Activated T-helper 17 cell treated with anti-CD3 and anti-CD28 coated beads, Interleukin-2, amount 50 U/mL, for 72 hours (primary cell): Measurements from ENCODE around the gene DNMBP. TPM values are rescaled to one million over a fixed set of nuclear protein-coding genes. Genes with fewer than 3 reads are reported as not detected.
A peak's percentile ranks its signal among the peaks of the same experiment; 100 is the strongest.
"Not testable (repeated sequence)": the region's sequence is repeated elsewhere in the genome, so short reads cannot be mapped to it uniquely, and the experiment has no call there.

Experiments
- ATAC-seq: fragments of 150-1000 bp; cut with Tn5 transposase; replicated peaks from 2 replicates; pipeline ENCODE4 v1.10.0; 2021; ENCODE audit warnings: mild to moderate bottlenecking, moderate library complexity
- H3K27ac Mint-ChIP-seq: one replicate; pipeline ENCODE4 v1.8.0; 2022; ENCODE audit warnings: mixed read lengths
- H3K27me3 Mint-ChIP-seq: one replicate; pipeline ENCODE4 v1.8.0; 2022; ENCODE audit warnings: mixed read lengths
- H3K36me3 Mint-ChIP-seq: one replicate; pipeline ENCODE4 v1.8.0; 2022; ENCODE audit warnings: low read depth, mild to moderate bottlenecking, mixed read lengths
- H3K4me1 Mint-ChIP-seq: one replicate; pipeline ENCODE4 v1.8.0; 2022; ENCODE audit warnings: mixed read lengths
- H3K4me3 Mint-ChIP-seq: one replicate; pipeline ENCODE4 v1.8.0; 2022; ENCODE audit warnings: mild to moderate bottlenecking, mixed read lengths
- H3K9me3 Mint-ChIP-seq: one replicate; pipeline ENCODE4 v1.8.0; 2022; ENCODE audit warnings: mixed read lengths
- total RNA-seq, 2 donors: library from RNA; stranded (reverse); gene quantifications; one replicate each; pipeline ENCODE4 v1.2.3, GENCODE V29; 2022

The DNMBP gene
- total RNA-seq, 2 donors from 2014 or later: 3.0 TPM

GRCh38 chr10:100027416-100027815 lies 17.7 kb upstream of the DNMBP start:
- Mint-ChIP-seq H3K27ac (no peak overlapping the region), H3K9me3 (no peaks in the 10 kb centered on the region), H3K27me3 (peaks cover 4% of the 10 kb centered on the region), H3K36me3 (no peaks in the 10 kb centered on the region), H3K4me1 (no peaks in the 10 kb centered on the region), H3K4me3 (no peak overlapping the region)
- no peak for ATAC-seq

DNA sequence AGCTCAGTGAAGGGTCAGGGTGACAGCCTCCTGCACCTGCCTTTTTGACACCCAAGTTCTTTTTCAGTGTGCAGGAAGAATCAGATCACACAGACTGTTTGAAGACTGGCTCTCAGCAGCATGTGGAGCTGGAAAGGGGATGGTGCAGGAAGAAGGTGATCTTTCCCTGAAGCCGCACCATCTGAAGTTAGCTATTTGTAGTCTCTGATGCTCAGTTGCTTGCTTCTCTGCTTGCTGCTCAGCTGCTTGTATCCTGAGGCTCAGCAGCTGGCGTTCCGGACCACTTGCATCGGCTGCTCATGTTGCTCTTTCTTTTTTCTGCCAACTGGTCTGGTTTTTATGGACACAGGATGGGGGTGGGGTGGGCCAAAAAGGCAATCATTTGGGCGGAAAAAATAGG lies 15.8 kb upstream of the DNMBP start:
- H3K9me3 Mint-ChIP-seq: no peaks in the 10 kb centered on the region
- no peak overlapping the region for H3K27ac Mint-ChIP-seq
- no peak overlapping the region for H3K4me3 Mint-ChIP-seq
- peaks cover 1% of the 10 kb centered on the region for H3K4me1 Mint-ChIP-seq
- no peak for ATAC-seq
- peaks cover 4% of the 10 kb centered on the region for H3K27me3 Mint-ChIP-seq
- H3K36me3 Mint-ChIP-seq: no peaks in the 10 kb centered on the region

GRCh38 chr10:100024748-100025147 lies 15.0 kb upstream of the DNMBP start:
- H3K4me1 Mint-ChIP-seq: peaks cover 10% of the 10 kb centered on the region
- H3K4me3 Mint-ChIP-seq: no peak overlapping the region
- H3K36me3 Mint-ChIP-seq: no peaks in the 10 kb centered on the region
- no peak overlapping the region for H3K27ac Mint-ChIP-seq
- peaks cover 4% of the 10 kb centered on the region for H3K27me3 Mint-ChIP-seq
- H3K9me3 Mint-ChIP-seq: no peaks in the 10 kb centered on the region
- no peak for ATAC-seq

DNA sequence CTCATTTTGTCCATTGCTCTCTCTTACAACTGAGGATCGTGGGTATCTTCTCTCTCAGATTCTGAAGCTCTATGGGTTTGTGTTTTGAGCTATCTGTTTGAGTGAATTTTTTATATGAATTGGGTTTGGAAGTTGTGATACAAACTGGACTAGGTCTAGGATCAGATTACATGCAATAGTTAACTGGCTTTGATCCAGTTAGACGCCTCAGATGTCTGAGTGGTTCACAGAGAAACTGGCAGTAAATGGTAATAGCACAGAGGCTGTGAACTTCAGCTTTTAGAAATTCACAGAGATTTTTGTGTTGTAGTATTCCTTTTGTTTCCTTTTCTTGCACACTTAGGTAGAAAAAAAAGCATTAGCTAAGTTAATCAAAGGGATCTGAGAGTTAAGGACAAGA lies 12.7 kb upstream of the DNMBP start:
- Mint-ChIP-seq H3K9me3 (no peaks in the 10 kb centered on the region), H3K4me3 (no peak overlapping the region), H3K4me1 (peaks cover 10% of the 10 kb centered on the region), H3K27me3 (peaks cover 4% of the 10 kb centered on the region), H3K36me3 (no peaks in the 10 kb centered on the region), H3K27ac (no peak overlapping the region)
- ATAC-seq: no peak

DNA sequence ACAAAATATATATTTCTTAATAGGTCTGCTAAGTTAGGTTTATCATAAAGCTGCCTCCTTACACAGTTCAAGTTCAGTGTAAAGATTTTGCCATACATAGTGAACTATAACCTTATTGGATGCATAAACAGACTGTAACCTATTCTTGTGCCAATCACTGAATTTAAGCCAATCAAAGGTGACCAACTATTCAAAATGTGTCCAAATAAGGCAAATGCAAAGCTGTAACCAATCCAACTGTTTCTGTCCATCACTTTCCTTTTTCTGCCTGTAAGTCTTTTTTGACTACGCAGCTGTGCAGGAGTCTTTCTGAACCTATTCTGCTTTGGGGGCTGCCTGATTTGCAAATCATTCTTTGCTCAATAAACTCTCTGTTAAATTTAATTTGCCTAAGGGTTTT lies 11.6 kb upstream of the DNMBP start:
- Mint-ChIP-seq H3K27ac (no peak overlapping the region), H3K36me3 (no peaks in the 10 kb centered on the region), H3K4me3 (no peak overlapping the region), H3K4me1 (peaks cover 10% of the 10 kb centered on the region), H3K9me3 (no peaks in the 10 kb centered on the region), H3K27me3 (peaks cover under 1% of the 10 kb centered on the region)
- no peak for ATAC-seq

DNA sequence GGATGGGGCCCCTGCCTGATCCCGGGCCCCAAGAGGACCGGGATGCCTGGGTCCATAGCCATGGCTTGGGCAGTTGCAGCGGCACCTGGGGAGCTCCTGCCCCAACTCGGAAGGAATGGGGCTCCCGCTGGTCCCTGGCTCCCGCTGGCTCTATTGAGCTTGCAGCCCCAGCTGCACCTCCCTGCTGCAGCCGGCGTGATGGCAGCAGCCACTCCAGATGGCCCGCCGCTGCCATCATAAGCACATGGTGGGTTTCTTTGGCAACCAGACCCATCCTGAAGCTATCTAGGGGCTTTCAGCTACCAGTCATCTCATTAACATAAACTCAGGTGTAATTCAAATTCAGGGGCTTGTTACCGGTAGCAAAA lies 11.1 kb upstream of the DNMBP start:
- ATAC-seq: no peak

GRCh38 chr10:100020142-100020885 lies 10.6 kb upstream of the DNMBP start:
- peak; percentile 88 for ATAC-seq
- no peaks in the 10 kb centered on the region for H3K36me3 Mint-ChIP-seq
- H3K4me1 Mint-ChIP-seq: peaks cover 10% of the 10 kb centered on the region
- H3K27ac Mint-ChIP-seq: no peak overlapping the region
- H3K27me3 Mint-ChIP-seq: peaks cover 3% of the 10 kb centered on the region
- no peak overlapping the region for H3K4me3 Mint-ChIP-seq
- no peaks in the 10 kb centered on the region for H3K9me3 Mint-ChIP-seq

More for the DNA sequence above, 11.1 kb upstream of the DNMBP start:
- no peak overlapping the region for H3K4me3 Mint-ChIP-seq
- H3K4me1 Mint-ChIP-seq: peaks cover 10% of the 10 kb centered on the region
- no peaks in the 10 kb centered on the region for H3K27me3 Mint-ChIP-seq
- no peaks in the 10 kb centered on the region for H3K36me3 Mint-ChIP-seq
- H3K27ac Mint-ChIP-seq: no peak overlapping the region
- no peaks in the 10 kb centered on the region for H3K9me3 Mint-ChIP-seq

GRCh38 chr10:100019787-100020141 lies 10.0 kb upstream of the DNMBP start:
- ATAC-seq: no peak
- H3K27me3 Mint-ChIP-seq: peaks cover 3% of the 10 kb centered on the region
- H3K36me3 Mint-ChIP-seq: no peaks in the 10 kb centered on the region
- no peaks in the 10 kb centered on the region for H3K9me3 Mint-ChIP-seq
- no peak overlapping the region for H3K27ac Mint-ChIP-seq
- no peak overlapping the region for H3K4me3 Mint-ChIP-seq
- peaks cover 10% of the 10 kb centered on the region for H3K4me1 Mint-ChIP-seq

DNA sequence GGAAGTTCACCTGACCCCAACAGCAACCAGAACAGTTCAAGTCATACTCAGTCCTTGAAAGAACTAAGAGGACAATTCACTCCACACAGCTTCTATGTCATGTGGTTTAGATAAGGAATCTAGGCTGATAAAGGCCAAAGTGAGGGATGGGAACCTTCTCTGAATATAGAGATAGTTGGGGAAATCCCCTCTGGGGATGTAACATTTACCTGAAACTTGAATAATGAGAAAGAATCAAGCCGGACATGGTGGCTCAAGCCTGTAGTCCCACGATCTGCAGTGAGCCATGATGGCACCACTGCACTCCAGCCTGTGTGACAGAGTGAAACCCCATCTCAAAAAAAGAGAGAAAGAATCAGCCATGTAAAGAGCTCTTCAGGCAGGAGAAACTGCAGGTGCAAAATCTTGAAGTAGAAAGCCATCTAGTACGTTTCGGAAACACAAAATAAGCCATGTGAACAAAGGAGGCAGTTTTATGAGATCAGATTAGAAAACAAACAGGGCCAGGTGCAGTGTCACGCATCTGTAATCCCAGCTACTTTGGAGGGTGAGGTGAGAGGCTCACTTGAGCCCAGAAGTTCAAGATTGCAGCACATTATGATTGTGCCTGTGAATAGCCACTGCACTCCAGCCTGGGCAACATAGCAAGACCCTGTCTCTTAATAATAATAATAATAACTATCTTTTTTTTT lies 4.5 kb upstream of the DNMBP start:
- Mint-ChIP-seq H3K4me1 (peaks cover 15% of the 10 kb centered on the region), H3K27ac (no peak overlapping the region), H3K27me3 (peaks cover 3% of the 10 kb centered on the region), H3K4me3 (no peak overlapping the region), H3K9me3 (no peaks in the 10 kb centered on the region), H3K36me3 (no peaks in the 10 kb centered on the region)
- no peak for ATAC-seq

DNA sequence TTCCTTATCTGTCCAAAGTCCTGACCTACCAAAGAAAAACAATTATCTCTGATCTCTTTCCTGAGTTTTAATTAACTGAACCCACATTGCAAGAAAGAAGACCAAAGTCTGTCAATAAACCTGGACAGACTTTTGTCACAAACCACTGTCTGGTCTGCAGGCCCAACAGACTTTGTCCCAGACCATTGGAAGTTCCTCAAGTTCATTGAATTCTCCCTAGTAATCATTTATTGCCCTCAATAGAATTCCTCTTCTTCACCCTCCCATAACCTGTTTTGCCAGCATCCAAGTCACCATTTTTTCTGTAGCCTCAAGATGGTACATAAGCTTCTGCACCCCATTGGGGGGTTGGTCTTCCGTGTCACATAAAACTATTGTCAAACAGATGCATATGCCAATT lies 3.9 kb upstream of the DNMBP start:
- ATAC-seq: no peak
- H3K9me3 Mint-ChIP-seq: no peaks in the 10 kb centered on the region
- H3K27me3 Mint-ChIP-seq: peaks cover 3% of the 10 kb centered on the region
- H3K27ac Mint-ChIP-seq: no peak overlapping the region
- H3K4me3 Mint-ChIP-seq: no peak overlapping the region
- no peaks in the 10 kb centered on the region for H3K36me3 Mint-ChIP-seq
- peaks cover 15% of the 10 kb centered on the region for H3K4me1 Mint-ChIP-seq

GRCh38 chr10:100011906-100012305 lies 2.2 kb upstream of the DNMBP start:
- not testable (repeated sequence) for H3K4me3 Mint-ChIP-seq, H3K9me3 Mint-ChIP-seq, ATAC-seq, H3K27ac Mint-ChIP-seq, H3K27me3 Mint-ChIP-seq, H3K36me3 Mint-ChIP-seq
- H3K4me1 Mint-ChIP-seq: peaks cover 20% of the 10 kb centered on the region

GRCh38 chr10:100009283-100009792 lies 409 bp downstream of the DNMBP start:
- Mint-ChIP-seq H3K4me1 (peaks cover 36% of the 10 kb centered on the region), H3K36me3 (no peaks in the 10 kb centered on the region), H3K9me3 (no peaks in the 10 kb centered on the region), H3K4me3 (peak overlapping the region; percentile 84), H3K27me3 (no peaks in the 10 kb centered on the region), H3K27ac (no peak overlapping the region)
- ATAC-seq: peak; percentile 73

GRCh38 chr10:100008708-100009282 lies 952 bp downstream of the DNMBP start:
- no peaks in the 10 kb centered on the region for H3K9me3 Mint-ChIP-seq
- ATAC-seq: no peak
- H3K27ac Mint-ChIP-seq: no peak overlapping the region
- H3K27me3 Mint-ChIP-seq: no peaks in the 10 kb centered on the region
- H3K4me1 Mint-ChIP-seq: peaks cover 31% of the 10 kb centered on the region
- peak overlapping the region; percentile 84 for H3K4me3 Mint-ChIP-seq
- no peaks in the 10 kb centered on the region for H3K36me3 Mint-ChIP-seq

- Mint-ChIP-seq H3K9me3 (no peaks in the 10 kb centered on the region), H3K4me1 (peaks cover 31% of the 10 kb centered on the region), H3K36me3 (no peaks in the 10 kb centered on the region), H3K27me3 (no peaks in the 10 kb centered on the region), H3K4me3 (peak overlapping the region; percentile 84), H3K27ac (no peak overlapping the region)
- no peak for ATAC-seq
Measured at GRCh38 chr10:100008142-100008522, 1.6 kb downstream of the DNMBP start.
